PC-9 (cell line): Measurements from ENCODE around the gene TXNL4A.

Experiments used
- CTCF ChIP-seq: fragments of 200-600 bp; sonication (generic); conservative IDR thresholded peaks from 2 replicates; pipeline ENCODE4 v1.6.1; 2017; ENCODE audit warnings: mixed run types, antibody characterized with exemption, mild to moderate bottlenecking, moderate library complexity
- EZH2 ChIP-seq: fragments of 200-600 bp; sonication (generic); IDR thresholded peaks from 2 replicates; pipeline ENCODE4 v1.8.0; 2017; ENCODE audit warnings: antibody characterized with exemption, low read depth

GRCh38 chr18:79962835-79963657 is 25.3 kb downstream of the TXNL4A start:
- TF ChIP-seq CTCF (no peak), EZH2 (no peak)
